GM18526 (cell line): ENCODE measurements around the gene TOMM34.

Experiments used
- POLR2A ChIP-seq: IDR thresholded peaks from 3 replicates; pipeline ENCODE4 v1.6.1; 2011; ENCODE audit not compliant: insufficient read length; ENCODE audit errors: extremely low read depth

Gene TOMM34

GRCh38 chr20:44952731-44953130, 7.5 kb downstream of the TOMM34 start:
- TF ChIP-seq POLR2A = no peak

- no peak for TF ChIP-seq POLR2A
Observed at GRCh38 chr20:44950368-44950767, 9.8 kb downstream of the TOMM34 start.

GRCh38 chr20:44948513-44948912, 11.7 kb downstream of the TOMM34 start:
- no peak for TF ChIP-seq POLR2A

GRCh38 chr20:44948107-44948506, 12.1 kb downstream of the TOMM34 start:
- no peak for TF ChIP-seq POLR2A

DNA sequence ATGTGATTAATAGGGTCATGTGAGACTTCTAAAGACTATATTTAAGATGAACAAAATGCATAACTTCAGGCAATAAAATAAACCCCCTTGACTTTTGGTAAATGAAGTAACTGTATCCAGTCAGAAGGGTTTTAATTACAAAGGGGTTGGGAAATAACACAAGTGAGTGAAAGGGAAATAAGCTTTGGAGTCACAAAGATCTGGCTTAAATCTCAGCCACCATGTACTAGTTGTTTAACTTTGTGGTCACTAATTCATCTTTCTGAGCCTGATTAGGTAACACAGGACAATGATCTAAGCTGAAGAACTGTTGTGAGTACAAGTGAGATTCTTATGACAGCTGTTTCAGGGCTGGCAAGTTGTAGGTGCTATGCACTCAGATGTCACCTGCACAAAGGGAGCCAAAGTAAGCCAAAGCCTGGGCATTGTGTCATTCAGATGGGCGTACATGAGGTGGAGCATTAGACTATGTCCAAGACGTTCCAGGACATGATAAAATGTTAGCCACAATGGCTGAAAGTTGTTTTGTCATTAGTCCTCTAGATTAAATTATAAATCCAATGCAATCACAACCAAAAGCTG, 13.8 kb downstream of the TOMM34 start:
- TF ChIP-seq POLR2A = no peak

GRCh38 chr20:44945261-44945660, 14.9 kb downstream of the TOMM34 start:
- TF ChIP-seq POLR2A = no peak

GRCh38 chr20:44943828-44944227, 16.4 kb downstream of the TOMM34 start:
- no peak for TF ChIP-seq POLR2A

GRCh38 chr20:44942264-44942973, 17.8 kb downstream of the TOMM34 start:
- no peak for TF ChIP-seq POLR2A

DNA sequence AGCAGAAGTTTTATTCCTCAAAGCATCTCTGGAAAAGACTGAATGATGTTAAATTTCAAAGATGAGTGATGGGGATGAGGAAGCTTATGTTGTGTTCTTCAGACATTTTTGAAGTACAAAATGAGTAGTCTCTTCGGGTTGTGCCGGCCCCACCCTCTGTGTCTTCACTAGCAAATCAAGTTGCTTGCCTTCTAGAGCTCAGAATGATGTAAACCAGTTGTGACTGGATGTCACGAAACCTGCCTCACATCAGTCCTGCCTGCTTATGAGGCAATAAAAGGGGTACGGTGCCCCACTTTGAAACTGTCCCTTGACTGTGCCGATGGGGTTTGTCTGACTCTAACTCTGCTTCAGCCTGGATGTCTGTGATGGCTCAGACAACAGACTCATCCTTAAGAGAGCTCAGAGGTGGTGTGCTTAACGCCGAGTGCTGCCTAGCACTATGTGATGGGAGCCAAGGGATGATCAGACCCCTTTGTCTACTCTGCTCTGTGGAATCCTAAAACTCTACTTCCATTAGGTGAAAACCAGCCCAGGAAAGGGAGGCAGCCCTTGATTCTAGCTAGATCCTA, 19.0 kb downstream of the TOMM34 start:
- TF ChIP-seq POLR2A = no peak

- no peak for TF ChIP-seq POLR2A
Observed at GRCh38 chr20:44938637-44939036, 21.6 kb downstream of the TOMM34 start.

- TF ChIP-seq POLR2A = no peak
Observed at GRCh38 chr20:44936510-44936909, 23.7 kb downstream of the TOMM34 start.

DNA sequence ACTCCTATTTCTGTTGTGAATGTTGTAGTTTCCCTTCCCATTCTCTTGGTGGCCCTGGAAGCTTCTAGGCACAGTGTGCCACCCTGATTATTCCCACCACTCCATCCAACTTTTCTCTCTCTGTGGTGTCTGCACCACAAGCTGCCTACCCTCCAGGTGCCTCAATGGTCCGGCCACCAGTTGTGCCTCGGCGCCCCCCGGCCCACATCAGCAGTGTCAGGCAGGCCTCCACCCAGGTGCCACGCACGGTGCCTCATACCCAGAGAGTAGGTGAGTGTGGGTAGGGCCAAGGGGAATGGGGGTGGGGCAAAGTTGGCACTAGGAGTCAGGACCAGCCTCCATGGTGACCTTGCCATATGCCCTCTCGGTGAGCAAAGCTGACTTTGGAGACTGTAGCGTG, 27.3 kb downstream of the TOMM34 start:
- no peak for TF ChIP-seq POLR2A

DNA sequence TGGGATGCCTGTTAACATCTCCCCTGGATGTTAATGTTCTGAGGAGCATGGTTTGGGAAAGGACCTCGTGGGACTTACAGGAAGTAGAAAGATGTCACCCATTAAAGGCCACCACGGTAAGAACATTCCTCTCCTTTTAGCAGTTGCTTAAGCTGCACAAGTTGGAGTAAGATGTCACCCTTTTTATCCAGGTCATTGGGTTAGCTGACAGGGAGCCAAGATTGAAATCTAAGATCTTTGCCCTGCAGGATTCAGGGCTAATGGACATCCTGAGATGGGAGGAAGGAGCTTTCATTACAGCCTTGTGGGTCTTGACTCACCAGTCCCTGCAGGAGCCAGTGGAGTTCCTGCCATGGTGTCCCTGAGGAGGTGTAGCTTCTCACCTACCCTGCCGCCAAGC, 28.3 kb downstream of the TOMM34 start:
- no peak for TF ChIP-seq POLR2A

- no peak for TF ChIP-seq POLR2A
Observed at GRCh38 chr20:44930517-44931168, 29.6 kb downstream of the TOMM34 start.

DNA sequence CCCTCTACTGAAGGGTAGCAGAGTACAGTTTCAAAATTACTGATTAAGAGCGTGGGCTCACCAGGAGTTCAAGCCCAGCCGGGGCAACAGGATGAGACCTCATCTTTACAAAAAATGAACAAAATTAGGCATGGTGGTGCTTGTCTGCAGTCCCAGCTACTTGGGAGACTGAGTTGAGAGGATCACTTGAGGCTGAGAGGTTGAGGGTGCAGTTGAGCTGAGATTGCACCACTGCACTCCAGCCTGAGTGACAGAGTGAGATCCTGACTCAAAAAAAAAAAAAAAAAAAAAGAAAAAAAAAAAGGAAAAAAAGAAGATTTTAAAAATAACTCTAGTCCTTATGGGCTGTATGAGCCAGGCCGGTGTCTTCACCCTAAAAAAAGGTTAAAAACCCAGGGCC, 31.6 kb downstream of the TOMM34 start:
- no peak for TF ChIP-seq POLR2A

- no peak for TF ChIP-seq POLR2A
Observed at GRCh38 chr20:44924541-44924940, 35.7 kb downstream of the TOMM34 start.
